NB4 (cell line): ENCODE measurements around the gene B9D1.

Source experiments
- MAX ChIP-seq: IDR thresholded peaks from 2 replicates; pipeline ENCODE4 v1.6.1; 2011; ENCODE audit warnings: low read depth, low read length
- MYC ChIP-seq: IDR thresholded peaks from 2 replicates; pipeline ENCODE4 v1.6.1; 2011; ENCODE audit warnings: low read depth, low read length
- TF ChIP-seq, protein P1 (sequence below): IDR thresholded peaks from one replicate; pipeline ENCODE4 v1.5.1; 2012; ENCODE audit warnings: low read depth, low read length

DNA sequence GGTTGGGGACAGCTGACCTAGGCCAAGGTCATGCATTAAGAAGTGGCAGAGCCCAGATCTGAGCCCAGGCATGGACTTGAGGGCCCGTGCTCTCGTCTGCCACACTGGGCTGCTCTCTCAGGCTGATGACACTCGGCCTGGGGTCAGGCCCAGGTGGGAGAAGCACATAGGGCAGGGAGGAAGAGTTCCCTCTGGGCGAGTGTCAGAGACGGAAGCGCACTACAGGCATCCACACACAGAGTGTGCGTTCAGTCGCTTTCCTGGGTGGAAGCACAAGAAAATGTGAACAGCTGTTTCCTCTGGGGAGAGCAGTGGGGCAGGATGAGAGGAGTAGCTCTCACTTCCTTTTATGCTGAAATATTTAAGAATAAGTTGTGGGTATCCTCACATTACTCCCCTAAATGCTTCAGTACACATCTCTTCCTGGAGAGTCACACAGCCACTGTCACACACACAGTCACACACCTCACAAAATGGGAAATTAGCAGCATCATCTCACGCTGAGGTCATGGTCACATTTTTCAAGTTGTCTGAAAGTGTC lies 59.7 kb downstream of the B9D1 start:
- TF ChIP-seq, protein P1, sequence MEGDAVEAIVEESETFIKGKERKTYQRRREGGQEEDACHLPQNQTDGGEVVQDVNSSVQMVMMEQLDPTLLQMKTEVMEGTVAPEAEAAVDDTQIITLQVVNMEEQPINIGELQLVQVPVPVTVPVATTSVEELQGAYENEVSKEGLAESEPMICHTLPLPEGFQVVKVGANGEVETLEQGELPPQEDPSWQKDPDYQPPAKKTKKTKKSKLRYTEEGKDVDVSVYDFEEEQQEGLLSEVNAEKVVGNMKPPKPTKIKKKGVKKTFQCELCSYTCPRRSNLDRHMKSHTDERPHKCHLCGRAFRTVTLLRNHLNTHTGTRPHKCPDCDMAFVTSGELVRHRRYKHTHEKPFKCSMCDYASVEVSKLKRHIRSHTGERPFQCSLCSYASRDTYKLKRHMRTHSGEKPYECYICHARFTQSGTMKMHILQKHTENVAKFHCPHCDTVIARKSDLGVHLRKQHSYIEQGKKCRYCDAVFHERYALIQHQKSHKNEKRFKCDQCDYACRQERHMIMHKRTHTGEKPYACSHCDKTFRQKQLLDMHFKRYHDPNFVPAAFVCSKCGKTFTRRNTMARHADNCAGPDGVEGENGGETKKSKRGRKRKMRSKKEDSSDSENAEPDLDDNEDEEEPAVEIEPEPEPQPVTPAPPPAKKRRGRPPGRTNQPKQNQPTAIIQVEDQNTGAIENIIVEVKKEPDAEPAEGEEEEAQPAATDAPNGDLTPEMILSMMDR = no peak
- TF ChIP-seq MYC (no peak), MAX (no peak)
